ENCODE measurements around the gene KCNK1. TPM values are rescaled to one million over a fixed set of nuclear protein-coding genes. Genes with fewer than 3 reads are reported as not detected.
A peak's percentile ranks its signal among the peaks of the same experiment; 100 is the strongest.

The KCNK1 gene
- total RNA-seq, 1 experiment from 2014 or later = 24.3 TPM

DNA sequence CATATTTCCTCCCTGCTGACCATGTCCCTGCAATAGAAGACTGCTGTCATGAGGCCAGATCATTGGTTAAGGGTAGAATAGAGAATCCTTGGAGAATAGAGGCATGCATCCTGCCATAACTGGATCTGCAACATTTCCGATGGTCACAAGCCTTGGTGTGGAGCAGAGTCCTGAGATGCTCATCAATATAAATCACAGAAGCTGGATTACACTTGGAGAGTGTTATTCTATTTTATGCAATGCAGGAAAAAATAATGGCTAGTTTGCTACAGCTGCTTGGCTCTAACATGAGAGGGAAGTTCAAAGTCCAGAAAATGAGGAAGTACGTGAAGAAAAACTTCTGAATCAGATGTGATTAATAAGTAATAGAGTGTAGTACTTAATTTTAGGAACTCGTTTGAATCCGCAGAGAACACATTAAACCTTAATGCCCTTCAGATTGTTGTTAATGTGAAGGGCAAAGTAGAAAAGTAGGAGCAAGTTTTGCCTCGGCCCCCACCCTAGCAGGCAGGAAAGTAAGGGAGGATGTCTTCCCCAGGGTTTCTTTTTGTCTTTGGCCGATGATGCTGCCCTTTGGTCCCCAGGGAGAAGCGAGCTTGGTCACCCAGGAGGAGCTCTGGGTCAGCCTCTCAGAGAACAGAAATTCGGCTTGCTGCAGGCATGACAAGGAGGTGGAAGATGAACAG lies 59.5 kb downstream of the KCNK1 start:
- H3K27me3 Mint-ChIP-seq (ENCODE audit: insufficient read depth, unreplicated experiment) = no peaks in the 10 kb centered on the region
- intact Hi-C loops (cut with micrococcal nuclease) = no loop called here
- DNase-seq (ENCODE audit: unreplicated experiment) = no peak
- TF ChIP-seq CTCF (IDR thresholded peaks at IDR 0.05; ENCODE audit: unreplicated experiment) = no peak
- no peak overlapping the region for H3K4me3 Mint-ChIP-seq (ENCODE audit: unreplicated experiment)
- no peak overlapping the region for H3K27ac Mint-ChIP-seq (ENCODE audit: low read depth, unreplicated experiment)
- BruUV-seq (replicated peaks) = no TSS peak
- no peaks in the 10 kb centered on the region for H3K9me3 Mint-ChIP-seq (ENCODE audit: unreplicated experiment)
- ChIA-PET POLR2A (interaction anchor here (0.9 to 1.4 kb wide), 3 partner anchors 21 to 34 kb away, joined by 3 to 5 read pairs (median 3); no protein-coding TSS in a partner anchor), CTCF (interaction anchor here (0.9 to 1.0 kb wide), 2 partner anchors 33 to 165 kb away, joined by 3 read pairs; no protein-coding TSS in a partner anchor)
- H3K4me1 Mint-ChIP-seq (ENCODE audit: insufficient read depth, unreplicated experiment) = peaks cover 21% of the 10 kb centered on the region
- peaks cover 13% of the 10 kb centered on the region for H3K36me3 Mint-ChIP-seq (ENCODE audit: insufficient read depth, unreplicated experiment)

DNA sequence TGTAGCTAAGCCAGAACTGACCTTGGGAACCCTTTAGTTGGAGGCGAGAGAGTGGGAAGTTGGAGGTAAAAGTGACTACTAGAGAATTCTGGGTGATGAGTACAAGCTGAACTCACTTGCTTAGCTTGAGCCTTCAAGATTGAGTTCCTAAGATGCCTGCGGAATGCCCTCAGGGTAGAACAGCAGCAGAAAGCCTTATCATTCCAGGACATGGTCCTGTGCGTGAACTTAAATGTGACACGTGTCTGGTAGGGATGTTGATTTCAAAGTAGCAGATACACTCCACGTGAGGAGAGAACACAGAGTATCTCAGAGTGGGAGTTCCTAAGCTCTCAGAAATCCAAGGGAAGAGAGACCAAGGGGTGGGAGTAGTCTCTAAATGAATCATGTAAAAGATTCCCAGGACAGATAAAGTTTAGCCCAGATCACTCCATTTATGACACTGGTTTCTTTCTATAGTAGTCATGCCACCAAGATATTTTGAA lies 60.1 kb downstream of the KCNK1 start:
- Mint-ChIP-seq H3K36me3 (ENCODE audit: insufficient read depth, unreplicated experiment) (peaks cover 13% of the 10 kb centered on the region), H3K4me3 (ENCODE audit: unreplicated experiment) (no peak overlapping the region), H3K9me3 (ENCODE audit: unreplicated experiment) (no peaks in the 10 kb centered on the region), H3K4me1 (ENCODE audit: insufficient read depth, unreplicated experiment) (peaks cover 16% of the 10 kb centered on the region), H3K27ac (ENCODE audit: low read depth, unreplicated experiment) (no peak overlapping the region), H3K27me3 (ENCODE audit: insufficient read depth, unreplicated experiment) (no peaks in the 10 kb centered on the region)
- TF ChIP-seq CTCF (IDR thresholded peaks at IDR 0.05; ENCODE audit: unreplicated experiment) = no peak
- intact Hi-C loops (cut with micrococcal nuclease) = no loop called here
- POLR2A ChIA-PET = interaction anchor here (0.6 to 1.4 kb wide), 7 partner anchors 17 to 1274 kb away, joined by 3 to 5 read pairs (median 3); no protein-coding TSS in a partner anchor
- no TSS peak for BruUV-seq (replicated peaks)
- CTCF ChIA-PET = interaction anchor here (0.9 to 1.0 kb wide), 2 partner anchors 33 to 165 kb away, joined by 3 read pairs; no protein-coding TSS in a partner anchor
- no peak for DNase-seq (ENCODE audit: unreplicated experiment)

GRCh38 chr1:233675446-233675845 lies 61.5 kb downstream of the KCNK1 start:
- H3K4me3 Mint-ChIP-seq (ENCODE audit: unreplicated experiment) = no peak overlapping the region
- DNase-seq (ENCODE audit: unreplicated experiment) = no peak
- H3K27me3 Mint-ChIP-seq (ENCODE audit: insufficient read depth, unreplicated experiment) = no peaks in the 10 kb centered on the region
- BruUV-seq (replicated peaks) = no TSS peak
- no peaks in the 10 kb centered on the region for H3K9me3 Mint-ChIP-seq (ENCODE audit: unreplicated experiment)
- H3K27ac Mint-ChIP-seq (ENCODE audit: low read depth, unreplicated experiment) = no peak overlapping the region
- CTCF ChIA-PET = no interaction called here
- peaks cover 8% of the 10 kb centered on the region for H3K36me3 Mint-ChIP-seq (ENCODE audit: insufficient read depth, unreplicated experiment)
- POLR2A ChIA-PET = interaction anchor here (1.0 to 2.3 kb wide), 2 partner anchors 10 to 62 kb away, joined by 3 to 9 read pairs; partner anchors contain the start of gene KCNK1
- intact Hi-C loops (cut with micrococcal nuclease) = no loop called here
- peaks cover 7% of the 10 kb centered on the region for H3K4me1 Mint-ChIP-seq (ENCODE audit: insufficient read depth, unreplicated experiment)
- TF ChIP-seq CTCF (IDR thresholded peaks at IDR 0.05; ENCODE audit: unreplicated experiment) = no peak

DNA sequence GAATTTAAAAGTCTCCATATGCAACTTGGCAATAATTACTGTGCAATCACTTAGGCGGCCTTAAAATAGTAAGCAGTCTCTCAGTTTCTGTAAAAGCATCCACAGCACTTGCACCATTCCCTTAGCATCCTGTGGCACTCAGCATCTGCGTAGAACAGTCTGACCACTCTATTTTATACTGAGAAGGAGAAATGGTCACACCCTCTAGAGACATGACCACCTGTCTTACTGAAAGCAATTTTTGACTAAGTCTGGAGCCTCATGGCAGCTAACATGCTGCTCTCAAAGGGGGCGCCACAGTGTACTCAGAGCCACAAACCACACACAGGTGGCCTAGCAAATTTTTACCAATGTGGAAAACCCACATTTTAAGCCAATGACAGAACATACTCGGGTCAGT lies 62.0 kb downstream of the KCNK1 start:
- CTCF ChIA-PET = interaction anchor here (0.7 to 1.2 kb wide), 2 partner anchors 29 to 235 kb away, joined by 3 read pairs; no protein-coding TSS in a partner anchor

More for the DNA sequence above, 62.0 kb downstream of the KCNK1 start:
- H3K27me3 Mint-ChIP-seq (ENCODE audit: insufficient read depth, unreplicated experiment) = no peaks in the 10 kb centered on the region
- no peak overlapping the region for H3K4me3 Mint-ChIP-seq (ENCODE audit: unreplicated experiment)
- H3K27ac Mint-ChIP-seq (ENCODE audit: low read depth, unreplicated experiment) = no peak overlapping the region
- peaks cover 7% of the 10 kb centered on the region for H3K36me3 Mint-ChIP-seq (ENCODE audit: insufficient read depth, unreplicated experiment)
- H3K9me3 Mint-ChIP-seq (ENCODE audit: unreplicated experiment) = no peaks in the 10 kb centered on the region
- intact Hi-C loops (cut with micrococcal nuclease) = no loop called here
- TF ChIP-seq CTCF (IDR thresholded peaks at IDR 0.05; ENCODE audit: unreplicated experiment) = no peak
- BruUV-seq (replicated peaks) = no TSS peak
- POLR2A ChIA-PET = interaction anchor here (1.0 to 2.3 kb wide), 2 partner anchors 10 to 62 kb away, joined by 3 to 9 read pairs; partner anchors contain the start of gene KCNK1
- DNase-seq (ENCODE audit: unreplicated experiment) = peak; percentile 18
- H3K4me1 Mint-ChIP-seq (ENCODE audit: insufficient read depth, unreplicated experiment) = peaks cover 6% of the 10 kb centered on the region
